GM21529 (cell line): ENCODE data around the gene CARD11.

Experiments used
- ATAC-seq: cut with Tn5 transposase; IDR thresholded peaks from one replicate; pipeline ENCODE4 v1.9.1; 2021; ENCODE audit not compliant: unreplicated experiment

The CARD11 gene

GRCh38 chr7:2983586-2983985 lies 60.1 kb downstream of the CARD11 start:
- no peak for ATAC-seq

GRCh38 chr7:2982831-2983230 lies 60.8 kb downstream of the CARD11 start:
- no peak for ATAC-seq

- no peak for ATAC-seq
Observed at GRCh38 chr7:2982401-2982800, 61.3 kb downstream of the CARD11 start.

- no peak for ATAC-seq
Observed at GRCh38 chr7:2981103-2981480, 62.6 kb downstream of the CARD11 start.

GRCh38 chr7:2980401-2981102 lies 63.1 kb downstream of the CARD11 start:
- no peak for ATAC-seq

GRCh38 chr7:2979951-2980350 lies 63.7 kb downstream of the CARD11 start:
- ATAC-seq = no peak

GRCh38 chr7:2979201-2979631 lies 64.5 kb downstream of the CARD11 start:
- no peak for ATAC-seq

GRCh38 chr7:2978408-2978807 lies 65.3 kb downstream of the CARD11 start:
- ATAC-seq = peak; percentile 86

- no peak for ATAC-seq
Observed at GRCh38 chr7:2975821-2976371, 67.8 kb downstream of the CARD11 start.

GRCh38 chr7:2974093-2974819 lies 69.4 kb downstream of the CARD11 start:
- ATAC-seq = no peak

GRCh38 chr7:2972835-2973161 lies 70.9 kb downstream of the CARD11 start:
- no peak for ATAC-seq

GRCh38 chr7:2971914-2972834 lies 71.5 kb downstream of the CARD11 start:
- ATAC-seq = peak; percentile 89

- ATAC-seq = no peak
Observed at GRCh38 chr7:2970861-2971260, 72.8 kb downstream of the CARD11 start.

GRCh38 chr7:2970307-2970664 lies 73.4 kb downstream of the CARD11 start:
- no peak for ATAC-seq

- ATAC-seq = no peak
Observed at GRCh38 chr7:2969398-2970306, 74.0 kb downstream of the CARD11 start.

GRCh38 chr7:2968616-2969397 lies 74.9 kb downstream of the CARD11 start:
- ATAC-seq = no peak

GRCh38 chr7:2968176-2968575 lies 75.5 kb downstream of the CARD11 start:
- no peak for ATAC-seq

GRCh38 chr7:2967705-2968104 lies 76.0 kb downstream of the CARD11 start:
- no peak for ATAC-seq

GRCh38 chr7:2967253-2967652 lies 76.4 kb downstream of the CARD11 start:
- no peak for ATAC-seq
